GM23248 (cell line): ENCODE measurements around the gene MAP4K3. TPM values are rescaled to one million over a fixed set of nuclear protein-coding genes. Genes with fewer than 3 reads are reported as not detected.

Experiments used
- DNase-seq: peaks from one replicate; pipeline ENCODE4 v3.0.0-alpha.2; 2015
- H2AFZ ChIP-seq: fragments of 200-600 bp; sonication (generic); 2 replicates; pipeline ENCODE4 v1.6.1; 2016; ENCODE audit warnings: antibody characterized with exemption
- H3F3A ChIP-seq: fragments of 200-600 bp; sonication (generic); 2 replicates; pipeline ENCODE4 v1.6.1; 2016; ENCODE audit warnings: mild to moderate bottlenecking, antibody characterized with exemption, mixed run types; ENCODE audit not compliant: insufficient read depth
- H3K27ac ChIP-seq: fragments of 200-600 bp; sonication (generic); 2 replicates; pipeline ENCODE4 v1.5.1; 2016; ENCODE audit warnings: mild to moderate bottlenecking
- H3K27me3 ChIP-seq: fragments of 200-600 bp; sonication (generic); replicated peaks from 2 replicates; pipeline ENCODE4 v1.6.1; 2016; ENCODE audit warnings: mild to moderate bottlenecking; ENCODE audit not compliant: insufficient read depth
- H3K36me3 ChIP-seq: fragments of 200-600 bp; sonication (generic); 2 replicates; pipeline ENCODE4 v1.6.1; 2016; ENCODE audit warnings: low read depth, mild to moderate bottlenecking
- H3K4me1 ChIP-seq: fragments of 200-600 bp; sonication (generic); 2 replicates; pipeline ENCODE4 v1.6.1; 2016; ENCODE audit warnings: mild to moderate bottlenecking; ENCODE audit not compliant: insufficient read depth
- H3K4me2 ChIP-seq: fragments of 200-600 bp; sonication (generic); one replicate; pipeline ENCODE4 v1.6.1; 2016; ENCODE audit warnings: mild to moderate bottlenecking; ENCODE audit not compliant: unreplicated experiment
- H3K4me3 ChIP-seq: fragments of 200-600 bp; sonication (generic); 2 replicates; pipeline ENCODE4 v1.5.1; 2016; ENCODE audit warnings: mild to moderate bottlenecking
- H3K79me2 ChIP-seq: fragments of 200-600 bp; sonication (generic); 2 replicates; pipeline ENCODE4 v1.6.1; 2016; ENCODE audit warnings: mild to moderate bottlenecking; ENCODE audit not compliant: insufficient read depth
- H3K9ac ChIP-seq: fragments of 200-600 bp; sonication (generic); 2 replicates; pipeline ENCODE4 v1.6.1; 2016; ENCODE audit warnings: mild to moderate bottlenecking
- H3K9me2 ChIP-seq: fragments of 200-600 bp; sonication (generic); 2 replicates; pipeline ENCODE4 v1.6.1; 2016; ENCODE audit warnings: mixed run types, mild to moderate bottlenecking, moderate library complexity; ENCODE audit not compliant: insufficient read depth
- H3K9me3 ChIP-seq: fragments of 200-600 bp; sonication (generic); one replicate; pipeline ENCODE4 v1.6.1; 2017; ENCODE audit warnings: low read depth
- H4K20me1 ChIP-seq: fragments of 200-600 bp; sonication (generic); 2 replicates; pipeline ENCODE4 v1.6.0; 2016; ENCODE audit not compliant: insufficient read depth
- EZH2 ChIP-seq: fragments of 200-600 bp; sonication (generic); IDR thresholded peaks from 2 replicates; pipeline ENCODE4 v1.6.1; 2018; ENCODE audit warnings: antibody characterized with exemption, mild to moderate bottlenecking; ENCODE audit not compliant: insufficient read depth, poor library complexity, severe bottlenecking
- EZH2phosphoT487 ChIP-seq: fragments of 200-600 bp; sonication (generic); IDR thresholded peaks from 2 replicates; pipeline ENCODE4 v1.6.1; 2018; ENCODE audit warnings: antibody characterized with exemption, moderate library complexity, mild to moderate bottlenecking, low read depth; ENCODE audit not compliant: insufficient read depth
- WGBS, 2 experiments: methylation state at CpG; one replicate each; pipeline ENCODE4 v1.1.6; 2015 to 2017; ENCODE audit warnings: low lambda C conversion rate in 2 of 2, low coverage in 1 of 2; ENCODE audit errors: missing lambda C conversion rate in 2 of 2; 5-methylcytosine and 5-hydroxymethylcytosine counted together
- in situ Hi-C: fragments of 300-500 bp; cut with MboI; formaldehyde crosslinking; loops from 2 replicates; pipeline ENCODE4 v1.15.0; 2020
- polyA plus RNA-seq: library from polyadenylated mRNA; unstranded; fragments of >200 nt; fragmentation: Nextera tagmentation; extraction: Ambion mirVana; gene quantifications from 2 replicates; pipeline ENCODE4 v1.2.1, GENCODE V29; 2016
- total RNA-seq: library from RNA; depleted of rRNA; stranded (reverse); fragments of >200 nt; shearing (Covaris generic); gene quantifications from 2 replicates; pipeline ENCODE4 v1.2.3, GENCODE V29; 2014

Gene MAP4K3
- total and polyA plus RNA-seq, 2 experiments from 2014 or later = 9.9 to 32.0 TPM

- no peaks in the 10 kb centered on the region for H3K36me3 ChIP-seq
- peaks cover 50% of the 10 kb centered on the region for H3F3A ChIP-seq
- peak; percentile 51 for DNase-seq
- H3K27me3 ChIP-seq = no peaks in the 10 kb centered on the region
- TF ChIP-seq EZH2 (no peak), EZH2phosphoT487 (no peak)
- peak overlapping the region; percentile 85 for H2AFZ ChIP-seq
- peaks cover 12% of the 10 kb centered on the region; the same call in 1 of the 2 replicates for H4K20me1 ChIP-seq
- in situ Hi-C loops = no loop called here
- no peaks in the 10 kb centered on the region for H3K9me2 ChIP-seq
- no peaks in the 10 kb centered on the region for H3K9me3 ChIP-seq
- H3K79me2 ChIP-seq = peaks cover 54% of the 10 kb centered on the region
- H3K4me2 ChIP-seq = peak overlapping the region; percentile 85
- peaks cover 53% of the 10 kb centered on the region for H3K4me1 ChIP-seq
- peak overlapping the region; percentile 79 for H3K27ac ChIP-seq
- peak overlapping the region; percentile 88 for H3K4me3 ChIP-seq
- peak overlapping the region; percentile 92 for H3K9ac ChIP-seq
- 5 to 6% methylated on average over 26 to 28 of the region's 28 CpGs for WGBS, 2 experiments
Observed at GRCh38 chr2:39437522-39438296, 624 bp upstream of the MAP4K3 start.

GRCh38 chr2:39435741-39436591 lies 1.1 kb downstream of the MAP4K3 start:
- H3K36me3 ChIP-seq = no peaks in the 10 kb centered on the region
- peaks cover 67% of the 10 kb centered on the region for H3K4me1 ChIP-seq
- H4K20me1 ChIP-seq = peaks cover 17% of the 10 kb centered on the region; the same call in 1 of the 2 replicates
- H3K27ac ChIP-seq = peak overlapping the region; percentile 79
- WGBS, 2 experiments = 1% methylated on average over 17 of the region's 17 CpGs
- TF ChIP-seq EZH2phosphoT487 = no peak
- no peak for TF ChIP-seq EZH2
- peak overlapping the region; percentile 85 for H2AFZ ChIP-seq
- no peaks in the 10 kb centered on the region for H3K9me2 ChIP-seq
- H3K79me2 ChIP-seq = peaks cover 72% of the 10 kb centered on the region
- H3K4me2 ChIP-seq = peak overlapping the region; percentile 85
- peak; percentile 61 for DNase-seq
- H3F3A ChIP-seq = peaks cover 67% of the 10 kb centered on the region
- H3K9ac ChIP-seq = peak overlapping the region; percentile 92
- no peaks in the 10 kb centered on the region for H3K27me3 ChIP-seq
- H3K4me3 ChIP-seq = peak overlapping the region; percentile 88
- in situ Hi-C loops = no loop called here
- no peaks in the 10 kb centered on the region for H3K9me3 ChIP-seq

GRCh38 chr2:39435234-39435633 lies 1.9 kb downstream of the MAP4K3 start:
- Histone ChIP-seq H3K27me3 (no peaks in the 10 kb centered on the region), H3K4me1 (peaks cover 73% of the 10 kb centered on the region), H3K4me3 (peak overlapping the region; percentile 88), H3F3A (peaks cover 73% of the 10 kb centered on the region), H3K9me3 (no peaks in the 10 kb centered on the region), H3K9me2 (no peaks in the 10 kb centered on the region), H3K27ac (peak overlapping the region; percentile 79; the same call in 1 of the 2 replicates), H3K36me3 (no peaks in the 10 kb centered on the region), H4K20me1 (peaks cover 17% of the 10 kb centered on the region; the same call in 1 of the 2 replicates), H3K4me2 (peak overlapping the region; percentile 85), H2AFZ (no peak overlapping the region), H3K79me2 (peaks cover 79% of the 10 kb centered on the region), H3K9ac (peak overlapping the region; percentile 92)
- in situ Hi-C loops = no loop called here
- TF ChIP-seq EZH2 (no peak), EZH2phosphoT487 (no peak)
- DNase-seq = peak; percentile 30
- WGBS, 2 experiments = 47 to 53% methylated on average over 8 of the region's 8 CpGs

- no peak overlapping the region for H3K9ac ChIP-seq
- H3K9me2 ChIP-seq = no peaks in the 10 kb centered on the region
- WGBS, 2 experiments = 57 to 73% methylated on average over 1 of the region's 1 CpG
- H3F3A ChIP-seq = peaks cover 65% of the 10 kb centered on the region
- peak overlapping the region; percentile 88 for H3K4me3 ChIP-seq
- H3K9me3 ChIP-seq = no peaks in the 10 kb centered on the region
- peak overlapping the region; percentile 14; the same call in 1 of the 2 replicates for H3K27ac ChIP-seq
- H4K20me1 ChIP-seq = peaks cover 17% of the 10 kb centered on the region; the same call in 1 of the 2 replicates
- H3K27me3 ChIP-seq = no peaks in the 10 kb centered on the region
- peaks cover 65% of the 10 kb centered on the region for H3K4me1 ChIP-seq
- no peak overlapping the region for H2AFZ ChIP-seq
- H3K36me3 ChIP-seq = no peaks in the 10 kb centered on the region
- DNase-seq = peak; percentile 27
- in situ Hi-C loops = no loop called here
- TF ChIP-seq EZH2phosphoT487 (no peak), EZH2 (no peak)
- H3K79me2 ChIP-seq = peaks cover 88% of the 10 kb centered on the region
- peak overlapping the region; percentile 85 for H3K4me2 ChIP-seq
Observed at GRCh38 chr2:39434233-39434897, 2.7 kb downstream of the MAP4K3 start.
